K562 (cell line): ENCODE data around the gene BANP. TPM values are rescaled to one million over a fixed set of nuclear protein-coding genes. Genes with fewer than 3 reads are reported as not detected.

Experiments used
- ARNT ChIP-seq, 2 experiments: fragments of 450-650 bp; IDR thresholded peaks; 2 replicates each; pipeline ENCODE4 v1.6.1; 2016; ENCODE audit warnings: mild to moderate bottlenecking in 1 of 2
- BRF1 ChIP-seq: IDR thresholded peaks from 3 replicates; pipeline ENCODE4 v1.6.1; 2011; ENCODE audit warnings: borderline replicate concordance, mild to moderate bottlenecking; ENCODE audit not compliant: insufficient read length; ENCODE audit errors: extremely low read depth
- CBX3 ChIP-seq, 2 experiments: IDR thresholded peaks; 1 replicate in 1 of 2; 2 replicates in 1 of 2; pipeline ENCODE4 v1.6.1; 2012; ENCODE audit warnings: inconsistent platforms in 2 of 2, low read length in 2 of 2, borderline replicate concordance in 1 of 2, control low read depth in 1 of 2
- DIDO1 ChIP-seq: fragments of 450-650 bp; IDR thresholded peaks from 2 replicates; pipeline ENCODE4 v1.6.1; 2016; ENCODE audit warnings: low read depth, missing biosample characterization, missing genetic modification characterization
- HDAC1 ChIP-seq, 2 experiments: fragments of 450-650 bp; IDR thresholded peaks; 2 replicates each; pipeline ENCODE4 v1.6.1; 2016 to 2017; ENCODE audit warnings: inconsistent platforms in 1 of 2, mild to moderate bottlenecking in 1 of 2, moderate library complexity in 1 of 2
- HEY1 ChIP-seq: fragments of 250-450 bp; sonication (Bioruptor Pico); IDR thresholded peaks from 2 replicates; pipeline ENCODE4 v1.5.0; 2020; ENCODE audit warnings: mild to moderate bottlenecking, moderate library complexity, borderline replicate concordance
- KAT2B ChIP-seq: IDR thresholded peaks from one replicate; pipeline ENCODE4 v1.6.1; 2012; ENCODE audit warnings: low read depth, mild to moderate bottlenecking, control low read depth, inconsistent platforms, low read length, moderate library complexity
- KDM4B ChIP-seq, 2 experiments: fragments of 450-650 bp in 1 of 2; sonication (generic) in 1 of 2; IDR thresholded peaks; 2 replicates each; pipeline ENCODE4 v1.6.1; 2016 to 2017; ENCODE audit warnings: borderline replicate concordance in 2 of 2, antibody characterized with exemption in 1 of 2, low read depth in 1 of 2, mild to moderate bottlenecking in 1 of 2
- MCM2 ChIP-seq: fragments of 450-650 bp; IDR thresholded peaks from 2 replicates; pipeline ENCODE4 v1.6.1; 2017; ENCODE audit warnings: low read depth, mild to moderate bottlenecking
- NCOR1 ChIP-seq: fragments of 450-650 bp; IDR thresholded peaks from 2 replicates; pipeline ENCODE4 v1.6.1; 2016; ENCODE audit warnings: mild to moderate bottlenecking, moderate library complexity
- POLR2G ChIP-seq: fragments of 200-400 bp; formaldehyde crosslinking; IDR thresholded peaks from 2 replicates; pipeline ENCODE4 v1.6.1; 2017; ENCODE audit warnings: low read depth, mild to moderate bottlenecking, antibody characterized with exemption, low read length, moderate library complexity
- SRSF1 ChIP-seq: fragments of 200-400 bp; formaldehyde crosslinking; IDR thresholded peaks from 2 replicates; pipeline ENCODE4 v1.6.1; 2017; ENCODE audit warnings: mild to moderate bottlenecking, low read depth, low read length, moderate library complexity
- TAF9B ChIP-seq: fragments of 450-650 bp; IDR thresholded peaks from 2 replicates; pipeline ENCODE4 v1.6.1; 2018; ENCODE audit warnings: mild to moderate bottlenecking; ENCODE audit not compliant: partially characterized antibody
- TCF7L2 ChIP-seq: fragments of 150-350 bp; IDR thresholded peaks from 2 replicates; pipeline ENCODE4 v1.6.1; 2016; ENCODE audit warnings: low read depth, mild to moderate bottlenecking, low read length, moderate library complexity
- ZNF408 ChIP-seq: fragments of 250-450 bp; sonication (Bioruptor Pico); IDR thresholded peaks from 2 replicates; pipeline ENCODE4 v1.4.0; 2020; ENCODE audit warnings: low read depth, mild to moderate bottlenecking, moderate library complexity
- ZNF780A ChIP-seq: fragments of 250-450 bp; sonication (Bioruptor Pico); IDR thresholded peaks from 2 replicates; pipeline ENCODE4 v1.5.0; 2021; ENCODE audit warnings: mild to moderate bottlenecking
- polyA plus RNA-seq, 8 experiments: library from polyadenylated mRNA; depleted of rRNA in 4 of 8; stranded (reverse) in 5 of 8; unstranded in 3 of 8; fragments of >200 nt; fragmentation: Nextera tagmentation in 2 of 8; fragmentation: Illumina TruSeq in 1 of 8; extraction: Ambion mirVana in 2 of 8; extraction: Trizol in 1 of 8; gene quantifications; 2 replicates each; pipeline versions ENCODE4 v1.2.1 to v1.2.3, GENCODE V29; 2011 to 2014; ENCODE audit warnings: inconsistent platforms in 1 of 8, missing spikeins in 1 of 8
- total RNA-seq, 7 experiments: library from RNA; depleted of rRNA in 6 of 7; stranded (reverse); fragments of >200 nt in 6 of 7; fragmentation: Illumina TruSeq in 2 of 7; extraction: Trizol in 2 of 7; gene quantifications; 2 replicates each; pipeline versions ENCODE4 v1.2.1 to v1.2.3, GENCODE V29; 2011 to 2021; ENCODE audit warnings: low replicate concordance in 1 of 7
- TF ChIP-seq, protein P1 (sequence below): sonication (generic); formaldehyde crosslinking; IDR thresholded peaks from 2 replicates; pipeline ENCODE4 v1.8.0; 2022; ENCODE audit warnings: mild to moderate bottlenecking, missing genetic modification reagents
- TF ChIP-seq, protein P2 (sequence below): IDR thresholded peaks from 2 replicates; pipeline ENCODE4 v1.6.1; 2012; ENCODE audit warnings: low read depth, low read length, improper control_type of control experiment, borderline replicate concordance
- TF ChIP-seq, protein P3 (sequence below): fragments of 250-450 bp; sonication (Bioruptor Pico); IDR thresholded peaks from 2 replicates; pipeline ENCODE4 v1.5.0; 2022; ENCODE audit warnings: mild to moderate bottlenecking

BANP gene
- total and polyA plus RNA-seq, 9 of the 15 experiments (the other 6 are each of a cell fraction or from before 2014, with no cell fraction given) = 4.6 to 22.1 (median 15.6) TPM

DNA sequence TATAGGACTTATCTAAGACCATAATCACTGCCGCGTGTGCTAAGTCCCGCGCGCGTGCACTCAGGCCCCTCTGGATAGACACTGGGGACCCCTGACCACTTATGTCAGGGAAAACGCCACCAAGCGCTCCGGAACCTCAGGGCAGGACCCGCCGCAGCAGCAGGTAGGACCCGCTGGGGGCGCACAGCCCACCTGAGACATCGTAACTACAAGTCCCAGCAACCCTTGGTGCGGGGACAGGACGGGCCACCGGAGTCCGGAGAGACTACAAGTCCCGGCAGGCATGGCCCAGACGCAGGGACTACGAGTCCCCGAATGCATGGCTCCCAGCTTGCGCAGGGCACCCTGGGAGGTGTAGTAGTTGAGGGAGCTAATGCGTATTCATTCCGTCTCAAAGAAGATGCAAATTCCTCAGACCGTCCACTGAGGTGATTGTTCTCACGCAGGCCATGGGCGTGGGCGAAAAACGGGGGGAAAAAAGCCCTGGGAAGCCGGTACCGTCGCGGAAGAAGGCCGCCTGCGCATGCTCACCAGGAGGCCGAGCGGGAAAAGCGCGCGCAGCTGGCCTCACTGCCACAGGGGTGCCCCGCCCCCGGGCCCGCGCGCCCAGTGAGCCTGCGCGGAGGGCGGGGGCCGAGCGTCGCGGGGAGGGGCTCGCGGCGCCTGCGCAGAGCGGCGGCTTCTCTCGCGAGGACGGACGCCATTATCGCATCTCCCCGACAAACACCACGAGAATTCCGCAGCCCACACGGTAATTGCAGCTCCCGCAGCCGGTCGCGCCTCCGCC, at the start of gene BANP (continued):
- TF ChIP-seq, protein P1, sequence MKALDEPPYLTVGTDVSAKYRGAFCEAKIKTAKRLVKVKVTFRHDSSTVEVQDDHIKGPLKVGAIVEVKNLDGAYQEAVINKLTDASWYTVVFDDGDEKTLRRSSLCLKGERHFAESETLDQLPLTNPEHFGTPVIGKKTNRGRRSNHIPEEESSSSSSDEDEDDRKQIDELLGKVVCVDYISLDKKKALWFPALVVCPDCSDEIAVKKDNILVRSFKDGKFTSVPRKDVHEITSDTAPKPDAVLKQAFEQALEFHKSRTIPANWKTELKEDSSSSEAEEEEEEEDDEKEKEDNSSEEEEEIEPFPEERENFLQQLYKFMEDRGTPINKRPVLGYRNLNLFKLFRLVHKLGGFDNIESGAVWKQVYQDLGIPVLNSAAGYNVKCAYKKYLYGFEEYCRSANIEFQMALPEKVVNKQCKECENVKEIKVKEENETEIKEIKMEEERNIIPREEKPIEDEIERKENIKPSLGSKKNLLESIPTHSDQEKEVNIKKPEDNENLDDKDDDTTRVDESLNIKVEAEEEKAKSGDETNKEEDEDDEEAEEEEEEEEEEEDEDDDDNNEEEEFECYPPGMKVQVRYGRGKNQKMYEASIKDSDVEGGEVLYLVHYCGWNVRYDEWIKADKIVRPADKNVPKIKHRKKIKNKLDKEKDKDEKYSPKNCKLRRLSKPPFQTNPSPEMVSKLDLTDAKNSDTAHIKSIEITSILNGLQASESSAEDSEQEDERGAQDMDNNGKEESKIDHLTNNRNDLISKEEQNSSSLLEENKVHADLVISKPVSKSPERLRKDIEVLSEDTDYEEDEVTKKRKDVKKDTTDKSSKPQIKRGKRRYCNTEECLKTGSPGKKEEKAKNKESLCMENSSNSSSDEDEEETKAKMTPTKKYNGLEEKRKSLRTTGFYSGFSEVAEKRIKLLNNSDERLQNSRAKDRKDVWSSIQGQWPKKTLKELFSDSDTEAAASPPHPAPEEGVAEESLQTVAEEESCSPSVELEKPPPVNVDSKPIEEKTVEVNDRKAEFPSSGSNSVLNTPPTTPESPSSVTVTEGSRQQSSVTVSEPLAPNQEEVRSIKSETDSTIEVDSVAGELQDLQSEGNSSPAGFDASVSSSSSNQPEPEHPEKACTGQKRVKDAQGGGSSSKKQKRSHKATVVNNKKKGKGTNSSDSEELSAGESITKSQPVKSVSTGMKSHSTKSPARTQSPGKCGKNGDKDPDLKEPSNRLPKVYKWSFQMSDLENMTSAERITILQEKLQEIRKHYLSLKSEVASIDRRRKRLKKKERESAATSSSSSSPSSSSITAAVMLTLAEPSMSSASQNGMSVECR (CRISPR knock-in tag) = peak; percentile 90
- peak in 1 of 2 experiments; percentile 87; a peak in 1 of 4 replicates for TF ChIP-seq KDM4B (IDR thresholded peaks at IDR 0.05; ENCODE audit: borderline replicate concordance in 2 of 2, low read depth in 1 of 2)
- no peak for TF ChIP-seq MCM2
- no peak for TF ChIP-seq HDAC1 (IDR thresholded peaks at IDR 0.05)
- TF ChIP-seq, protein P2, sequence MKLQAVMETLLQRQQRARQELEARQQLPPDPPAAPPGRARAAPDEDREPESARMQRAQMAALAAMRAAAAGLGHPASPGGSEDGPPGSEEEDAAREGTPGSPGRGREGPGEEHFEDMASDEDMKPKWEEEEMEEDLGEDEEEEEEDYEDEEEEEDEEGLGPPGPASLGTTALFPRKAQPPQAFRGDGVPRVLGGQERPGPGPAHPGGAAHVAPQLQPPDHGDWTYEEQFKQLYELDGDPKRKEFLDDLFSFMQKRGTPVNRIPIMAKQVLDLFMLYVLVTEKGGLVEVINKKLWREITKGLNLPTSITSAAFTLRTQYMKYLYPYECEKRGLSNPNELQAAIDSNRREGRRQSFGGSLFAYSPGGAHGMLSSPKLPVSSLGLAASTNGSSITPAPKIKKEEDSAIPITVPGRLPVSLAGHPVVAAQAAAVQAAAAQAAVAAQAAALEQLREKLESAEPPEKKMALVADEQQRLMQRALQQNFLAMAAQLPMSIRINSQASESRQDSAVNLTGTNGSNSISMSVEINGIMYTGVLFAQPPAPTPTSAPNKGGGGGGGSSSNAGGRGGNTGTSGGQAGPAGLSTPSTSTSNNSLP = no peak
- TF ChIP-seq DIDO1 (tag) = peak; percentile 78
- TF ChIP-seq SRSF1 = no peak
- TF ChIP-seq HEY1 (CRISPR knock-in tag) = no peak
- peak; percentile 17 for TF ChIP-seq TCF7L2
- TF ChIP-seq, protein P3, sequence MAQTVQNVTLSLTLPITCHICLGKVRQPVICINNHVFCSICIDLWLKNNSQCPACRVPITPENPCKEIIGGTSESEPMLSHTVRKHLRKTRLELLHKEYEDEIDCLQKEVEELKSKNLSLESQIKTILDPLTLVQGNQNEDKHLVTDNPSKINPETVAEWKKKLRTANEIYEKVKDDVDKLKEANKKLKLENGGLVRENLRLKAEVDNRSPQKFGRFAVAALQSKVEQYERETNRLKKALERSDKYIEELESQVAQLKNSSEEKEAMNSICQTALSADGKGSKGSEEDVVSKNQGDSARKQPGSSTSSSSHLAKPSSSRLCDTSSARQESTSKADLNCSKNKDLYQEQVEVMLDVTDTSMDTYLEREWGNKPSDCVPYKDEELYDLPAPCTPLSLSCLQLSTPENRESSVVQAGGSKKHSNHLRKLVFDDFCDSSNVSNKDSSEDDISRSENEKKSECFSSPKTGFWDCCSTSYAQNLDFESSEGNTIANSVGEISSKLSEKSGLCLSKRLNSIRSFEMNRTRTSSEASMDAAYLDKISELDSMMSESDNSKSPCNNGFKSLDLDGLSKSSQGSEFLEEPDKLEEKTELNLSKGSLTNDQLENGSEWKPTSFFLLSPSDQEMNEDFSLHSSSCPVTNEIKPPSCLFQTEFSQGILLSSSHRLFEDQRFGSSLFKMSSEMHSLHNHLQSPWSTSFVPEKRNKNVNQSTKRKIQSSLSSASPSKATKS = no peak
- TF ChIP-seq TAF9B = peak; percentile 34
- no peak for TF ChIP-seq ZNF408 (CRISPR knock-in tag)
- peak in 1 of 2 experiments; percentile 57; a peak in 1 of 4 replicates for TF ChIP-seq ARNT (IDR thresholded peaks at IDR 0.05)
- TF ChIP-seq BRF1 = no peak
- no peak for TF ChIP-seq ZNF780A (CRISPR knock-in tag)
- TF ChIP-seq POLR2G = peak; percentile 79
- TF ChIP-seq CBX3 (IDR thresholded peaks at IDR 0.05; ENCODE audit: borderline replicate concordance in 1 of 2, low read length in 2 of 2) = no peak; a peak in 1 of 3 replicates
- TF ChIP-seq NCOR1 = peak; percentile 45
- peak; percentile 77 for TF ChIP-seq KAT2B
